Measurements from ENCODE around the gene SYNJ2. TPM values are rescaled to one million over a fixed set of nuclear protein-coding genes. Genes with fewer than 3 reads are reported as not detected.

SYNJ2 gene
- total and polyA plus RNA-seq, 4 donors = 6.3 to 15.8 (median 9.4) TPM

- no peak overlapping the region for H3K27ac ChIP-seq (ENCODE audit: low read depth, low read length)
- 82% methylated on average over 7 of the region's 8 CpGs for WGBS (ENCODE audit: insufficient coverage)
These were observed 68.6 kb downstream of the SYNJ2 start for GRCh38 chr6:158050107-158050735.

GRCh38 chr6:158050955-158051354 is 69.3 kb downstream of the SYNJ2 start:
- no peaks in the 10 kb centered on the region for H3K27me3 ChIP-seq (ENCODE audit: control insufficient read depth, insufficient read depth, low read length)
- H3K9me3 ChIP-seq (ENCODE audit: control insufficient read depth, insufficient read depth, low read length) = no peaks in the 10 kb centered on the region
- H3K4me1 ChIP-seq (ENCODE audit: control insufficient read depth, insufficient read depth, low read length) = no peaks in the 10 kb centered on the region
- no peak for DNase-seq (ENCODE audit: low read depth in 4 of 6, low spot score in 6 of 6)
- H3K36me3 ChIP-seq (ENCODE audit: control insufficient read depth, insufficient read depth, low read length) = peaks cover 10% of the 10 kb centered on the region
- H3K4me3 ChIP-seq (ENCODE audit: low read depth, low read length) = no peak overlapping the region
- no peak overlapping the region for H3K27ac ChIP-seq (ENCODE audit: low read depth, low read length)
- WGBS (ENCODE audit: insufficient coverage) = 83% methylated on average over 3 of the region's 4 CpGs

More at GRCh38 chr6:158050107-158050735, 68.6 kb downstream of the SYNJ2 start:
- Histone ChIP-seq H3K4me1 (ENCODE audit: control insufficient read depth, insufficient read depth, low read length) (no peaks in the 10 kb centered on the region), H3K27me3 (ENCODE audit: control insufficient read depth, insufficient read depth, low read length) (no peaks in the 10 kb centered on the region), H3K36me3 (ENCODE audit: control insufficient read depth, insufficient read depth, low read length) (peaks cover 10% of the 10 kb centered on the region), H3K4me3 (ENCODE audit: low read depth, low read length) (no peak overlapping the region), H3K9me3 (ENCODE audit: control insufficient read depth, insufficient read depth, low read length) (no peaks in the 10 kb centered on the region)
- no peak for DNase-seq (ENCODE audit: low read depth in 4 of 6, low spot score in 6 of 6)

- no CpG with 5 or more reads among the region's 2 CpGs for WGBS (ENCODE audit: insufficient coverage)
- Histone ChIP-seq H3K9me3 (ENCODE audit: control insufficient read depth, insufficient read depth, low read length) (no peaks in the 10 kb centered on the region), H3K27ac (ENCODE audit: low read depth, low read length) (no peak overlapping the region), H3K4me3 (ENCODE audit: low read depth, low read length) (no peak overlapping the region), H3K36me3 (ENCODE audit: control insufficient read depth, insufficient read depth, low read length) (peaks cover 10% of the 10 kb centered on the region), H3K4me1 (ENCODE audit: control insufficient read depth, insufficient read depth, low read length) (no peaks in the 10 kb centered on the region), H3K27me3 (ENCODE audit: control insufficient read depth, insufficient read depth, low read length) (no peaks in the 10 kb centered on the region)
- DNase-seq (ENCODE audit: low read depth in 4 of 6, low spot score in 6 of 6) = no peak
These were observed 70.3 kb downstream of the SYNJ2 start for GRCh38 chr6:158051968-158052367.

DNA sequence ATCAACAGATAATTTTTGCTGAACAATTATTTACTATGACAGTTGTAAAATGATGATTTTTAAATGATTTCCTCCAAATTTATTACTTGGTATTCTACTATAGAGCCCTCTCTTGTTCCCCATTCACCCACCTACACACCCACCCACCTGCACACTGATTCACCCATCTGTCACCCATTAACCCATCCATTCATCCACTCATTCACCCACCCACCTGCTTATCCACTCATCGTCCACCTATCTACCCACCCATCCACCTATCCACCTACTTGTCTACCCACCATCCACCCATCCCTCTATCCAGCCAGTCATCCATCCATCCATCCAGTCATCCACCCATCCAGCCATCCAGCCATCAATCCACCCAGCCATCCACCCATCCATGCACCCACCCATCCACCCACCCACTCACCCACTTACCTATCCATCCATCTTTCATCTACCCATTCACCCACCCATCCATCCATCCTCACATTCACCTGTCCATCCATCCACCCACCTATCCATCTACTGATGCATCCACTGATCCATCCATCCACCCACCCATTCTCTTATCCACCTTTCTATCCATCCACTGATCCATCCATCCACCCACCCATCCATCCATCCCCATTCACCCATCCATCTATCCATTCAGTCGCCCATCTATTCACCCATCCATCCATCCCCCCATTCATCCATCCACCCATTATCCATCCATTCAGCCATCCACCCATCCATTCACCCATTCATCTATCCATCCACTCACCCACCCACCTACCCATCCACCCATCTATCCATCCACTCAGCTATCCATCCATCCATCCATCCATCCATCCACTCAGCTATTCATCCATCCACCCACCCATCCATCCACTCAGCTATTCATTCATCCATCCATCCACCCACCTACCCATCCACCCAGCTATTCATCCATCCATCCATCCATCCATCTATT is 72.0 kb downstream of the SYNJ2 start:
- WGBS (ENCODE audit: insufficient coverage) = 65% methylated on average over 2 of the region's 2 CpGs
- Histone ChIP-seq H3K4me1 (ENCODE audit: control insufficient read depth, insufficient read depth, low read length) (no peaks in the 10 kb centered on the region), H3K4me3 (ENCODE audit: low read depth, low read length) (no peak overlapping the region), H3K27ac (ENCODE audit: low read depth, low read length) (no peak overlapping the region), H3K36me3 (ENCODE audit: control insufficient read depth, insufficient read depth, low read length) (peaks cover 13% of the 10 kb centered on the region), H3K27me3 (ENCODE audit: control insufficient read depth, insufficient read depth, low read length) (no peaks in the 10 kb centered on the region), H3K9me3 (ENCODE audit: control insufficient read depth, insufficient read depth, low read length) (no peaks in the 10 kb centered on the region)
- no peak for DNase-seq (ENCODE audit: low read depth in 4 of 6, low spot score in 6 of 6)

GRCh38 chr6:158056355-158056754 is 74.7 kb downstream of the SYNJ2 start:
- no peaks in the 10 kb centered on the region for H3K27me3 ChIP-seq (ENCODE audit: control insufficient read depth, insufficient read depth, low read length)
- 85% methylated on average over 6 of the region's 9 CpGs for WGBS (ENCODE audit: insufficient coverage)
- no peak for DNase-seq (ENCODE audit: low read depth in 4 of 6, low spot score in 6 of 6)
- H3K9me3 ChIP-seq (ENCODE audit: control insufficient read depth, insufficient read depth, low read length) = no peaks in the 10 kb centered on the region
- H3K27ac ChIP-seq (ENCODE audit: low read depth, low read length) = no peak overlapping the region
- no peak overlapping the region for H3K4me3 ChIP-seq (ENCODE audit: low read depth, low read length)
- H3K36me3 ChIP-seq (ENCODE audit: control insufficient read depth, insufficient read depth, low read length) = peaks cover 11% of the 10 kb centered on the region
- H3K4me1 ChIP-seq (ENCODE audit: control insufficient read depth, insufficient read depth, low read length) = peaks cover 25% of the 10 kb centered on the region

GRCh38 chr6:158056804-158057203 is 75.1 kb downstream of the SYNJ2 start:
- no peak overlapping the region for H3K27ac ChIP-seq (ENCODE audit: low read depth, low read length)

DNA sequence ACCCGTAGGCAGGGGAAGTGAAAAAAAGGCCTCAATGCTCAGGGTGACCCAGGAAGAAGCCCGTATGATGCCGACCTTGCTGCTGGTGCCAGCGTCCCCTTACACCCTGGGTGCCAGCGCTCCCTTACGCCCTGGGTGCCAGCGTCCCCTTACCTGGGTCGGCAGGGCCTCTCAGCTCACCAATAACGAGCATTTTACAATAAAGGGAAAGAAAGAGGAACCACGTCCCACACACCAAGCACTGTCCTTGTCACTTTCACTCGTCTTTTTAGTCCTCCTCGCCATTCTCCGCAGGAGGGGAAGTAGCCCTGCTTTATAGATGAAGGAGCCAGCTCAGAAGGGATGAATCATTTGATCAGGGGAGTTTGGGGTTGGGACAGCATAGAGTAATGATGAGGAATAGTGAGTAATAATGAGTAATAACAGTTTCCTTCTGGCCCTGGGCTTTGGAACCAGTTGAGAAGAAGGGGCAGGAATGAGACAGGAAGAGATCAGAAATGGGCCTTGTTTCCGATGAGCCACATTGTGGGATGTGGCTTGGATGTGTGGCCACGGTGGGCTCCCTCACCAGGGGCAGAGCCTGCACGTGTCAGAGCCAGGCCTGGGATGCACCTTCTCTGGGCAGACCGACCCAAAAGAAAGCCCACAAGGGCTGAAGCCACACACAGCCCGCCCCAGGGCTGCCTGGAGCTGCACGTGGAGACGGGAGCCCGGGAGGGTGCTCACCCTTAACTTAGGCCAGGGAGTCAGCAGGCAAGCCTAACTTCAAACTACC is 75.7 kb downstream of the SYNJ2 start:
- no peaks in the 10 kb centered on the region for H3K27me3 ChIP-seq (ENCODE audit: control insufficient read depth, insufficient read depth, low read length)
- H3K9me3 ChIP-seq (ENCODE audit: control insufficient read depth, insufficient read depth, low read length) = no peaks in the 10 kb centered on the region
- DNase-seq (ENCODE audit: low read depth in 4 of 6, low spot score in 6 of 6) = no peak
- no peak overlapping the region for H3K27ac ChIP-seq (ENCODE audit: low read depth, low read length)
- peaks cover 31% of the 10 kb centered on the region for H3K4me1 ChIP-seq (ENCODE audit: control insufficient read depth, insufficient read depth, low read length)
- WGBS (ENCODE audit: insufficient coverage) = 90% methylated on average over 14 of the region's 21 CpGs
- peaks cover 11% of the 10 kb centered on the region for H3K36me3 ChIP-seq (ENCODE audit: control insufficient read depth, insufficient read depth, low read length)
- no peak overlapping the region for H3K4me3 ChIP-seq (ENCODE audit: low read depth, low read length)

More at GRCh38 chr6:158056804-158057203, 75.1 kb downstream of the SYNJ2 start:
- H3K4me1 ChIP-seq (ENCODE audit: control insufficient read depth, insufficient read depth, low read length) = peaks cover 29% of the 10 kb centered on the region
- H3K27me3 ChIP-seq (ENCODE audit: control insufficient read depth, insufficient read depth, low read length) = no peaks in the 10 kb centered on the region
- 100% methylated on average over 3 of the region's 9 CpGs for WGBS (ENCODE audit: insufficient coverage)
- H3K9me3 ChIP-seq (ENCODE audit: control insufficient read depth, insufficient read depth, low read length) = no peaks in the 10 kb centered on the region
- peaks cover 11% of the 10 kb centered on the region for H3K36me3 ChIP-seq (ENCODE audit: control insufficient read depth, insufficient read depth, low read length)
- no peak overlapping the region for H3K4me3 ChIP-seq (ENCODE audit: low read depth, low read length)
- DNase-seq (ENCODE audit: low read depth in 4 of 6, low spot score in 6 of 6) = no peak

GRCh38 chr6:158058171-158058651 is 76.5 kb downstream of the SYNJ2 start:
- no peak for DNase-seq (ENCODE audit: low read depth in 4 of 6, low spot score in 6 of 6)
- Histone ChIP-seq H3K9me3 (ENCODE audit: control insufficient read depth, insufficient read depth, low read length) (no peaks in the 10 kb centered on the region), H3K27me3 (ENCODE audit: control insufficient read depth, insufficient read depth, low read length) (no peaks in the 10 kb centered on the region), H3K27ac (ENCODE audit: low read depth, low read length) (no peak overlapping the region), H3K4me1 (ENCODE audit: control insufficient read depth, insufficient read depth, low read length) (peaks cover 31% of the 10 kb centered on the region), H3K36me3 (ENCODE audit: control insufficient read depth, insufficient read depth, low read length) (peaks cover 11% of the 10 kb centered on the region), H3K4me3 (ENCODE audit: low read depth, low read length) (no peak overlapping the region)
- WGBS (ENCODE audit: insufficient coverage) = no CpG with 5 or more reads among the region's 1 CpG

- H3K27me3 ChIP-seq (ENCODE audit: control insufficient read depth, insufficient read depth, low read length) = no peaks in the 10 kb centered on the region
- no peaks in the 10 kb centered on the region for H3K9me3 ChIP-seq (ENCODE audit: control insufficient read depth, insufficient read depth, low read length)
- H3K36me3 ChIP-seq (ENCODE audit: control insufficient read depth, insufficient read depth, low read length) = peaks cover 10% of the 10 kb centered on the region
- no peak overlapping the region for H3K4me3 ChIP-seq (ENCODE audit: low read depth, low read length)
- peaks cover 31% of the 10 kb centered on the region for H3K4me1 ChIP-seq (ENCODE audit: control insufficient read depth, insufficient read depth, low read length)
- 92% methylated on average over 13 of the region's 13 CpGs for WGBS (ENCODE audit: insufficient coverage)
- no peak overlapping the region for H3K27ac ChIP-seq (ENCODE audit: low read depth, low read length)
- no peak for DNase-seq (ENCODE audit: low read depth in 4 of 6, low spot score in 6 of 6)
These were observed 77.4 kb downstream of the SYNJ2 start for GRCh38 chr6:158059108-158059507.

Data from spinal cord (tissue), 10 donors.